HCT116 (cell line): ENCODE data around the gene OARD1.

Experiments used
- CBX3 ChIP-seq: IDR thresholded peaks from 2 replicates; pipeline ENCODE4 v1.6.1; 2012; ENCODE audit warnings: low read depth
- EGR1 ChIP-seq: IDR thresholded peaks from 2 replicates; pipeline ENCODE4 v1.6.1; 2012; ENCODE audit warnings: low read depth
- EZH2 ChIP-seq: fragments of 200-600 bp; sonication (generic); IDR thresholded peaks from 2 replicates; pipeline ENCODE4 v1.6.1; 2017; ENCODE audit warnings: antibody characterized with exemption, mixed run types
- EZH2phosphoT487 ChIP-seq: fragments of 200-600 bp; IDR thresholded peaks from 2 replicates; pipeline ENCODE4 v1.6.1; 2018; ENCODE audit warnings: antibody characterized with exemption, borderline replicate concordance
- MAX ChIP-seq: IDR thresholded peaks from 2 replicates; pipeline ENCODE4 v1.6.1; 2012
- POLR2A ChIP-seq: IDR thresholded peaks from 2 replicates; pipeline ENCODE4 v1.7.0; 2011; ENCODE audit warnings: borderline replicate concordance; ENCODE audit not compliant: insufficient read depth, insufficient read length; ENCODE audit errors: extremely low read depth
- POLR2AphosphoS5 ChIP-seq: IDR thresholded peaks from 2 replicates; pipeline ENCODE4 v1.6.1; 2011; ENCODE audit warnings: mild to moderate bottlenecking, low read depth, low read length, moderate library complexity
- RAD21 ChIP-seq: IDR thresholded peaks from 2 replicates; pipeline ENCODE4 v1.6.1; 2012; ENCODE audit warnings: low read depth, mild to moderate bottlenecking
- SP1 ChIP-seq: IDR thresholded peaks from 2 replicates; pipeline ENCODE4 v1.6.1; 2012; ENCODE audit warnings: low read depth
- SRF ChIP-seq: IDR thresholded peaks from 2 replicates; pipeline ENCODE4 v1.6.1; 2012; ENCODE audit warnings: low read depth
- TCF7L2 ChIP-seq: IDR thresholded peaks from 2 replicates; pipeline ENCODE4 v1.7.0; 2011; ENCODE audit warnings: borderline replicate concordance, inconsistent platforms; ENCODE audit not compliant: insufficient read depth, insufficient read length; ENCODE audit errors: extremely low read depth
- TF ChIP-seq, protein P1 (sequence below): IDR thresholded peaks from 2 replicates; pipeline ENCODE4 v1.6.1; 2012; ENCODE audit warnings: low read depth
- TF ChIP-seq, protein P2 (sequence below), 3 experiments: fragments of 200-600 bp in 1 of 3; sonication (generic) in 1 of 3; IDR thresholded peaks in 2 of 3; conservative IDR thresholded peaks in 1 of 3; 2 replicates each; pipeline ENCODE4 v1.5.1; 2012 to 2017; ENCODE audit warnings: low read depth in 2 of 3, low read length in 2 of 3, antibody characterized with exemption in 1 of 3, borderline replicate concordance in 1 of 3, control low read depth in 1 of 3, mild to moderate bottlenecking in 1 of 3, mixed read lengths in 1 of 3, mixed run types in 1 of 3, moderate library complexity in 1 of 3; ENCODE audit not compliant: insufficient read depth in 1 of 3
- TF ChIP-seq, protein P3 (sequence below): IDR thresholded peaks from 2 replicates; pipeline ENCODE4 v1.6.1; 2011; ENCODE audit warnings: mild to moderate bottlenecking, low read length, moderate library complexity; ENCODE audit not compliant: insufficient replicate concordance; ENCODE audit errors: extremely low read depth

DNA sequence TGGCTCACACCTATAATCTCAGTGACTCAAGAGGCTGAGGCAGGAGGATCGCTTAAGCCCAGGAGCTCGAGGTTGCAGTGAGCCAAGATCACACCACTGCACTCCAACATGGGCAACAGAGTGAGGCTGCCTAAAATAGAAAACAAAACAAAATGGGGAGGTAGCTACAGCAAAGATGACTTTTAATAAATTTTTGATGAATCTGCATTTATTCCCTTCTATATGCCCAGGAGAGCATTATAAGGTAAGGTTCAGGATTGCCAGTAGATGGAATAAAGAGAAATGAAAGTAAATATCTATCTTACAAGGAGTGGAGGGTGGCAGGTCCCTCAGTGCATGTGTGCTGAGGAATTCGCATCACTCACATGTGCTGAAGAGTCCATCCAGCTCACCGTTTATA, 57.4 kb downstream of the OARD1 start:
- TF ChIP-seq, protein P1, sequence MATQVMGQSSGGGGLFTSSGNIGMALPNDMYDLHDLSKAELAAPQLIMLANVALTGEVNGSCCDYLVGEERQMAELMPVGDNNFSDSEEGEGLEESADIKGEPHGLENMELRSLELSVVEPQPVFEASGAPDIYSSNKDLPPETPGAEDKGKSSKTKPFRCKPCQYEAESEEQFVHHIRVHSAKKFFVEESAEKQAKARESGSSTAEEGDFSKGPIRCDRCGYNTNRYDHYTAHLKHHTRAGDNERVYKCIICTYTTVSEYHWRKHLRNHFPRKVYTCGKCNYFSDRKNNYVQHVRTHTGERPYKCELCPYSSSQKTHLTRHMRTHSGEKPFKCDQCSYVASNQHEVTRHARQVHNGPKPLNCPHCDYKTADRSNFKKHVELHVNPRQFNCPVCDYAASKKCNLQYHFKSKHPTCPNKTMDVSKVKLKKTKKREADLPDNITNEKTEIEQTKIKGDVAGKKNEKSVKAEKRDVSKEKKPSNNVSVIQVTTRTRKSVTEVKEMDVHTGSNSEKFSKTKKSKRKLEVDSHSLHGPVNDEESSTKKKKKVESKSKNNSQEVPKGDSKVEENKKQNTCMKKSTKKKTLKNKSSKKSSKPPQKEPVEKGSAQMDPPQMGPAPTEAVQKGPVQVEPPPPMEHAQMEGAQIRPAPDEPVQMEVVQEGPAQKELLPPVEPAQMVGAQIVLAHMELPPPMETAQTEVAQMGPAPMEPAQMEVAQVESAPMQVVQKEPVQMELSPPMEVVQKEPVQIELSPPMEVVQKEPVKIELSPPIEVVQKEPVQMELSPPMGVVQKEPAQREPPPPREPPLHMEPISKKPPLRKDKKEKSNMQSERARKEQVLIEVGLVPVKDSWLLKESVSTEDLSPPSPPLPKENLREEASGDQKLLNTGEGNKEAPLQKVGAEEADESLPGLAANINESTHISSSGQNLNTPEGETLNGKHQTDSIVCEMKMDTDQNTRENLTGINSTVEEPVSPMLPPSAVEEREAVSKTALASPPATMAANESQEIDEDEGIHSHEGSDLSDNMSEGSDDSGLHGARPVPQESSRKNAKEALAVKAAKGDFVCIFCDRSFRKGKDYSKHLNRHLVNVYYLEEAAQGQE = no peak
- no peak for TF ChIP-seq RAD21
- no peak for TF ChIP-seq EZH2phosphoT487
- TF ChIP-seq, protein P2, sequence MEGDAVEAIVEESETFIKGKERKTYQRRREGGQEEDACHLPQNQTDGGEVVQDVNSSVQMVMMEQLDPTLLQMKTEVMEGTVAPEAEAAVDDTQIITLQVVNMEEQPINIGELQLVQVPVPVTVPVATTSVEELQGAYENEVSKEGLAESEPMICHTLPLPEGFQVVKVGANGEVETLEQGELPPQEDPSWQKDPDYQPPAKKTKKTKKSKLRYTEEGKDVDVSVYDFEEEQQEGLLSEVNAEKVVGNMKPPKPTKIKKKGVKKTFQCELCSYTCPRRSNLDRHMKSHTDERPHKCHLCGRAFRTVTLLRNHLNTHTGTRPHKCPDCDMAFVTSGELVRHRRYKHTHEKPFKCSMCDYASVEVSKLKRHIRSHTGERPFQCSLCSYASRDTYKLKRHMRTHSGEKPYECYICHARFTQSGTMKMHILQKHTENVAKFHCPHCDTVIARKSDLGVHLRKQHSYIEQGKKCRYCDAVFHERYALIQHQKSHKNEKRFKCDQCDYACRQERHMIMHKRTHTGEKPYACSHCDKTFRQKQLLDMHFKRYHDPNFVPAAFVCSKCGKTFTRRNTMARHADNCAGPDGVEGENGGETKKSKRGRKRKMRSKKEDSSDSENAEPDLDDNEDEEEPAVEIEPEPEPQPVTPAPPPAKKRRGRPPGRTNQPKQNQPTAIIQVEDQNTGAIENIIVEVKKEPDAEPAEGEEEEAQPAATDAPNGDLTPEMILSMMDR (IDR thresholded peaks at IDR 0.05 in 2 of 3, conservative IDR thresholded peaks at IDR 0.05 in 1 of 3; ENCODE audit: borderline replicate concordance in 1 of 3, insufficient read depth in 1 of 3, low read depth in 2 of 3, low read length in 2 of 3) = no peak
- no peak for TF ChIP-seq POLR2A
- TF ChIP-seq MAX = no peak
- TF ChIP-seq POLR2AphosphoS5 = no peak
- no peak for TF ChIP-seq EGR1
- TF ChIP-seq EZH2 = no peak
- no peak for TF ChIP-seq SRF
- TF ChIP-seq TCF7L2 = no peak
- TF ChIP-seq CBX3 = no peak
- TF ChIP-seq, protein P3, sequence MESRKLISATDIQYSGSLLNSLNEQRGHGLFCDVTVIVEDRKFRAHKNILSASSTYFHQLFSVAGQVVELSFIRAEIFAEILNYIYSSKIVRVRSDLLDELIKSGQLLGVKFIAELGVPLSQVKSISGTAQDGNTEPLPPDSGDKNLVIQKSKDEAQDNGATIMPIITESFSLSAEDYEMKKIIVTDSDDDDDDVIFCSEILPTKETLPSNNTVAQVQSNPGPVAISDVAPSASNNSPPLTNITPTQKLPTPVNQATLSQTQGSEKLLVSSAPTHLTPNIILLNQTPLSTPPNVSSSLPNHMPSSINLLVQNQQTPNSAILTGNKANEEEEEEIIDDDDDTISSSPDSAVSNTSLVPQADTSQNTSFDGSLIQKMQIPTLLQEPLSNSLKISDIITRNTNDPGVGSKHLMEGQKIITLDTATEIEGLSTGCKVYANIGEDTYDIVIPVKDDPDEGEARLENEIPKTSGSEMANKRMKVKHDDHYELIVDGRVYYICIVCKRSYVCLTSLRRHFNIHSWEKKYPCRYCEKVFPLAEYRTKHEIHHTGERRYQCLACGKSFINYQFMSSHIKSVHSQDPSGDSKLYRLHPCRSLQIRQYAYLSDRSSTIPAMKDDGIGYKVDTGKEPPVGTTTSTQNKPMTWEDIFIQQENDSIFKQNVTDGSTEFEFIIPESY = no peak
- TF ChIP-seq SP1 = no peak
